PC-9 (cell line): ENCODE results near the gene PCP2. TPM values are rescaled to one million over a fixed set of nuclear protein-coding genes. Genes with fewer than 3 reads are reported as not detected.
A peak's percentile ranks its signal among the peaks of the same experiment; 100 is the strongest.

Source experiments
- BruUV-seq: library from RNA; stranded (reverse); fragments of 400-500 nt; replicated peaks from 2 replicates; lab custom pipeline; 2021; lab: Mats Ljungman, UMichigan
- CTCF ChIA-PET: fragments of 300-600 bp; sonication (Branson Sonifier 250); formaldehyde crosslinking; loops from one replicate; lab custom pipeline; 2022; ENCODE audit warnings: antibody characterized with exemption; lab: Charles Lee
- POLR2A ChIA-PET: fragments of 300-600 bp; sonication (Branson Sonifier 250); formaldehyde crosslinking; loops from one replicate; lab custom pipeline; 2022; ENCODE audit warnings: antibody characterized with exemption; ENCODE audit not compliant: unreplicated experiment; lab: Charles Lee
- DNase-seq, 2 experiments: peaks; one replicate each; pipeline versions ENCODE4 v3.0.0 to v3.0.0-alpha.2; 2015 to 2022; ENCODE audit warnings: mixed read lengths in 1 of 2
- H2AFZ ChIP-seq: fragments of 200-600 bp; sonication (generic); 2 replicates; pipeline ENCODE4 v1.8.1; 2017; ENCODE audit warnings: antibody characterized with exemption
- H3F3A ChIP-seq: fragments of 200-600 bp; sonication (generic); 2 replicates; pipeline ENCODE4 v1.8.1; 2017; ENCODE audit warnings: antibody characterized with exemption, mild to moderate bottlenecking, low read depth; ENCODE audit not compliant: insufficient read depth
- H3K27ac ChIP-seq: fragments of 200-600 bp; sonication (generic); 2 replicates; pipeline ENCODE4 v1.6.1; 2016; ENCODE audit warnings: mixed run types
- H3K27me3 ChIP-seq: fragments of 200-600 bp; sonication (generic); 2 replicates; pipeline ENCODE4 v1.6.1; 2016; ENCODE audit warnings: low read depth, mixed run types; ENCODE audit not compliant: insufficient read depth
- H3K36me3 ChIP-seq: fragments of 200-600 bp; sonication (generic); 2 replicates; pipeline ENCODE4 v1.6.1; 2016; ENCODE audit warnings: low read depth, mixed run types
- H3K4me1 ChIP-seq: fragments of 200-600 bp; sonication (generic); replicated peaks from 2 replicates; pipeline ENCODE4 v1.6.1; 2016; ENCODE audit warnings: mixed run types; ENCODE audit not compliant: insufficient read depth
- H3K4me2 ChIP-seq: fragments of 200-600 bp; sonication (generic); 2 replicates; pipeline ENCODE4 v1.6.1; 2017; ENCODE audit warnings: mixed run types
- H3K4me3 ChIP-seq: fragments of 200-600 bp; sonication (generic); 2 replicates; pipeline ENCODE4 v1.6.1; 2016; ENCODE audit warnings: mixed run types
- H3K79me2 ChIP-seq: fragments of 200-600 bp; sonication (generic); 2 replicates; pipeline ENCODE4 v1.6.1; 2017; ENCODE audit warnings: low read depth, mixed run types
- H3K9me2 ChIP-seq: fragments of 200-600 bp; sonication (generic); 2 replicates; pipeline ENCODE4 v1.8.1; 2017; ENCODE audit warnings: mild to moderate bottlenecking; ENCODE audit not compliant: insufficient read depth
- H3K9me3 ChIP-seq: fragments of 200-600 bp; sonication (generic); 2 replicates; pipeline ENCODE4 v1.8.1; 2016; ENCODE audit warnings: low read depth; ENCODE audit not compliant: insufficient read depth
- H4K20me1 ChIP-seq: fragments of 200-600 bp; sonication (generic); 2 replicates; pipeline ENCODE4 v1.8.1; 2017; ENCODE audit not compliant: insufficient read depth
- CTCF ChIP-seq: fragments of 200-600 bp; sonication (generic); conservative IDR thresholded peaks from 2 replicates; pipeline ENCODE4 v1.6.1; 2017; ENCODE audit warnings: mixed run types, antibody characterized with exemption, mild to moderate bottlenecking, moderate library complexity
- EZH2 ChIP-seq: fragments of 200-600 bp; sonication (generic); IDR thresholded peaks from 2 replicates; pipeline ENCODE4 v1.8.0; 2017; ENCODE audit warnings: antibody characterized with exemption, low read depth
- intact Hi-C: fragments of 100-400 bp; cut with micrococcal nuclease; formaldehyde crosslinking; loops from one replicate; pipeline ENCODE4 v1.10.0; 2022; ENCODE audit not compliant: unreplicated experiment
- total RNA-seq: library from RNA; stranded (reverse); gene quantifications from 2 replicates; pipeline ENCODE4 v1.2.3, GENCODE V29; 2021

The PCP2 gene
- total RNA-seq, 1 experiment from 2014 or later: 0.92 TPM

GRCh38 chr19:7657131-7657751 is 23.7 kb upstream of the PCP2 start:
- Histone ChIP-seq H3K79me2 (no peaks in the 10 kb centered on the region), H3K27me3 (peaks cover 17% of the 10 kb centered on the region), H3K36me3 (no peaks in the 10 kb centered on the region), H3K4me2 (0 out of 2 replicates have a peak overlapping the region, but pooled peaks have one; percentile 18), H3K9me2 (no peaks in the 10 kb centered on the region), H4K20me1 (no peaks in the 10 kb centered on the region), H3K4me1 (peaks cover 25% of the 10 kb centered on the region), H3K9me3 (no peaks in the 10 kb centered on the region), H3K4me3 (no peak overlapping the region), H3K27ac (no peak overlapping the region), H2AFZ (no peak overlapping the region), H3F3A (peaks cover 13% of the 10 kb centered on the region)
- BruUV-seq: no TSS peak
- intact Hi-C loops: no loop called here
- no peak for TF ChIP-seq EZH2
- TF ChIP-seq CTCF: no peak
- POLR2A ChIA-PET: no interaction called here
- DNase-seq: peak in 1 of 2 experiments; percentile 61
- CTCF ChIA-PET: interaction anchor here (0.6 to 0.7 kb wide), 4 partner anchors 24 to 142 kb away, joined by 3 to 14 read pairs (median 7); partner anchors contain the start of gene TRAPPC5

- no peak overlapping the region for H3K4me3 ChIP-seq
- no peak for DNase-seq
- no peak for TF ChIP-seq EZH2
- no peak for TF ChIP-seq CTCF
- intact Hi-C loops: no loop called here
- POLR2A ChIA-PET: interaction anchor here (0.7 kb wide), 1 partner anchor 8 kb away, joined by 5 read pairs; no protein-coding TSS in a partner anchor
- H3K4me1 ChIP-seq: peaks cover 26% of the 10 kb centered on the region
- no peaks in the 10 kb centered on the region for H3K9me3 ChIP-seq
- no peaks in the 10 kb centered on the region for H3K36me3 ChIP-seq
- H3K9me2 ChIP-seq: no peaks in the 10 kb centered on the region
- peaks cover 13% of the 10 kb centered on the region for H3F3A ChIP-seq
- no peak overlapping the region for H2AFZ ChIP-seq
- H4K20me1 ChIP-seq: no peaks in the 10 kb centered on the region
- CTCF ChIA-PET: interaction anchor here (0.6 kb wide), 1 partner anchor 88 kb away, joined by 5 read pairs; no protein-coding TSS in a partner anchor
- no peak overlapping the region for H3K4me2 ChIP-seq
- H3K27ac ChIP-seq: no peak overlapping the region
- 0 out of 2 replicates have a peak, but pooled peaks cover under 1% of the 10 kb centered on the region for H3K27me3 ChIP-seq
- no peaks in the 10 kb centered on the region for H3K79me2 ChIP-seq
- no TSS peak for BruUV-seq
Observed at GRCh38 chr19:7655581-7655980, 22.1 kb upstream of the PCP2 start.

GRCh38 chr19:7654401-7654800 is 20.9 kb upstream of the PCP2 start:
- BruUV-seq: no TSS peak
- CTCF ChIA-PET: no interaction called here
- no peaks in the 10 kb centered on the region for H3K36me3 ChIP-seq
- H3K27me3 ChIP-seq: no peaks in the 10 kb centered on the region
- no peaks in the 10 kb centered on the region for H3K9me3 ChIP-seq
- no peaks in the 10 kb centered on the region for H3K79me2 ChIP-seq
- peak in 1 of 2 experiments; percentile 59 for DNase-seq
- intact Hi-C loops: no loop called here
- no peaks in the 10 kb centered on the region for H4K20me1 ChIP-seq
- H3K4me3 ChIP-seq: no peak overlapping the region
- no peak overlapping the region for H2AFZ ChIP-seq
- H3K27ac ChIP-seq: peak overlapping the region; percentile 22; the same call in 1 of the 2 replicates
- POLR2A ChIA-PET: interaction anchor here (0.5 to 0.6 kb wide), 2 partner anchors 35 to 102 kb away, joined by 3 to 6 read pairs; no protein-coding TSS in a partner anchor
- peaks cover 26% of the 10 kb centered on the region for H3K4me1 ChIP-seq
- no peak for TF ChIP-seq EZH2
- TF ChIP-seq CTCF: no peak
- H3K4me2 ChIP-seq: peak overlapping the region; percentile 35; the same call in 1 of the 2 replicates
- H3K9me2 ChIP-seq: no peaks in the 10 kb centered on the region
- peaks cover 16% of the 10 kb centered on the region for H3F3A ChIP-seq
